Endodermal cell (in vitro differentiated cells): ENCODE data around the gene AKAP13. TPM values are rescaled to one million over a fixed set of nuclear protein-coding genes. Genes with fewer than 3 reads are reported as not detected.

Experiments
- DNase-seq: peaks from one replicate; pipeline ENCODE4 v3.0.0-alpha.2; 2017
- H3K27ac ChIP-seq: 2 replicates; pipeline ENCODE4 v1.5.1; 2013; ENCODE audit warnings: mild to moderate bottlenecking, low read depth, low read length, moderate library complexity
- H3K27me3 ChIP-seq: 2 replicates; pipeline ENCODE4 v1.6.1; 2013; ENCODE audit warnings: mild to moderate bottlenecking, low read length, moderate library complexity; ENCODE audit not compliant: insufficient read depth, control insufficient read depth, poor library complexity, severe bottlenecking
- H3K36me3 ChIP-seq: 2 replicates; pipeline ENCODE4 v1.7.0; 2013; ENCODE audit warnings: mild to moderate bottlenecking, low read length, moderate library complexity; ENCODE audit not compliant: control insufficient read depth, insufficient read depth
- H3K4me1 ChIP-seq: one replicate; pipeline ENCODE4 v1.7.0; 2013; ENCODE audit warnings: low read length; ENCODE audit not compliant: control insufficient read depth, insufficient read depth
- H3K4me3 ChIP-seq: 2 replicates; pipeline ENCODE4 v1.5.1; 2013; ENCODE audit warnings: mild to moderate bottlenecking, low read length, moderate library complexity
- H3K9ac ChIP-seq: 2 replicates; pipeline ENCODE4 v1.6.1; 2013; ENCODE audit warnings: mild to moderate bottlenecking, low read length, moderate library complexity; ENCODE audit not compliant: poor library complexity, severe bottlenecking; ENCODE audit errors: extremely low read depth
- H3K9me3 ChIP-seq: 2 replicates; pipeline ENCODE4 v1.6.1; 2013; ENCODE audit warnings: mild to moderate bottlenecking, low read length, moderate library complexity; ENCODE audit not compliant: control insufficient read depth
- H3K27ac Mint-ChIP-seq: 2 replicates; pipeline ENCODE4 v1.8.0; 2020; ENCODE audit warnings: mixed read lengths
- H3K27me3 Mint-ChIP-seq: 2 replicates; pipeline ENCODE4 v1.8.0; 2021; ENCODE audit warnings: mild to moderate bottlenecking, mixed read lengths; ENCODE audit not compliant: insufficient read depth
- H3K36me3 Mint-ChIP-seq: 2 replicates; pipeline ENCODE4 v1.8.0; 2020; ENCODE audit warnings: low read depth, mixed read lengths
- H3K4me1 Mint-ChIP-seq: 2 replicates; pipeline ENCODE4 v1.8.0; 2020; ENCODE audit warnings: mixed read lengths
- H3K4me3 Mint-ChIP-seq: 2 replicates; pipeline ENCODE4 v1.8.0; 2020; ENCODE audit warnings: mild to moderate bottlenecking, moderate library complexity, mixed read lengths
- H3K9me3 Mint-ChIP-seq: 2 replicates; pipeline ENCODE4 v1.8.0; 2020; ENCODE audit warnings: mild to moderate bottlenecking, mixed read lengths
- CTCF ChIP-seq: fragments of 200-600 bp; sonication (generic); conservative IDR thresholded peaks from 2 replicates; pipeline ENCODE4 v1.5.0; 2021; ENCODE audit warnings: antibody characterized with exemption, mild to moderate bottlenecking
- WGBS, 2 experiments: methylation state at CpG; one replicate each; pipeline versions ENCODE4 v1.1.5 to v1.1.7; 2013; ENCODE audit warnings: missing lambda C conversion rate in 2 of 2, mixed read lengths in 1 of 2; ENCODE audit not compliant: insufficient coverage in 1 of 2, insufficient read length in 1 of 2; 5-methylcytosine and 5-hydroxymethylcytosine counted together
- total RNA-seq, 2 donors: library from RNA; stranded (reverse); fragmentation: NEBNext Ultra II Directional in 1 of 2; extraction: Animal tissue kit (Norgen Biotek cat#: 25700) in 1 of 2; gene quantifications; 2 replicates in 1 of 2; 3 replicates in 1 of 2; pipeline ENCODE4 v1.2.1, GENCODE V29; 2021

Gene AKAP13
- total RNA-seq, 2 donors from 2014 or later, result 115 to 131 TPM

DNA sequence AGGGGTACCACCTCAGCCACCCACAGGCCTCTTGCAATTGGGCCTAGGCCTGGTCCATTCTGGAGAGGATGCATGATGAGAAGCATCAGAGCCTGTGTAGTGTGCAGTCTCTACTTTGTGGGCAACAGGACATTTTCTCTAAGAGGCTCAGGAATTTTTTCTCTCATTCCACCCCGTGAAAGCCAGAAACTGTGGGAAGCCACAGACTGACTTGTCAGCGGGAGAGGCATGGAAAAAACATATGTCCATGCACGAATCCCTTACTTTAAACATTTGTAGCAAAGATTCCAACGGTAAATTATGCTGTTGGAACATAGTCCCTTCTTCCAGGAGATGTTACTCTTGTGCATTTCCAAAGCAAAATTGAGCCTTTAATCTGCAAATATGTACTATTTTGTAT is 217.8 kb downstream of the AKAP13 start:
- H3K4me3 Mint-ChIP-seq, result no peak overlapping the region
- no peaks in the 10 kb centered on the region for H3K27me3 ChIP-seq
- H3K27ac Mint-ChIP-seq, result peak overlapping the region; percentile 85
- H3K36me3 Mint-ChIP-seq, result peaks cover 17% of the 10 kb centered on the region
- H3K27ac ChIP-seq, result peak overlapping the region; percentile 82
- no peak for DNase-seq
- peak overlapping the region; percentile 23 for H3K9ac ChIP-seq
- no peaks in the 10 kb centered on the region for H3K9me3 ChIP-seq
- peaks cover 9% of the 10 kb centered on the region for H3K4me1 Mint-ChIP-seq
- no peaks in the 10 kb centered on the region for H3K9me3 Mint-ChIP-seq
- no peak for TF ChIP-seq CTCF
- peaks cover 9% of the 10 kb centered on the region for H3K4me1 ChIP-seq
- H3K27me3 Mint-ChIP-seq, result no peaks in the 10 kb centered on the region
- 92 to 98% methylated on average over 4 of the region's 4 CpGs for WGBS, 2 experiments
- H3K36me3 ChIP-seq, result peaks cover 70% of the 10 kb centered on the region
- no peak overlapping the region for H3K4me3 ChIP-seq

- Histone ChIP-seq H3K36me3 (peaks cover 70% of the 10 kb centered on the region), H3K9me3 (no peaks in the 10 kb centered on the region), H3K4me1 (peaks cover 9% of the 10 kb centered on the region), H3K9ac (no peak overlapping the region), H3K27me3 (no peaks in the 10 kb centered on the region), H3K27ac (peak overlapping the region; percentile 82), H3K4me3 (no peak overlapping the region)
- Mint-ChIP-seq H3K27me3 (no peaks in the 10 kb centered on the region), H3K4me1 (peaks cover 9% of the 10 kb centered on the region), H3K4me3 (no peak overlapping the region), H3K27ac (peak overlapping the region; percentile 85), H3K9me3 (no peaks in the 10 kb centered on the region), H3K36me3 (peaks cover 19% of the 10 kb centered on the region)
- no peak for TF ChIP-seq CTCF
- DNase-seq, result no peak
- WGBS, 2 experiments, result 80 to 88% methylated on average over 2 to 5 of the region's 5 CpGs
Measured at GRCh38 chr15:85598718-85599398, 218.5 kb downstream of the AKAP13 start.

- peaks cover 9% of the 10 kb centered on the region for H3K4me1 Mint-ChIP-seq
- H3K27me3 ChIP-seq, result no peaks in the 10 kb centered on the region
- peaks cover 69% of the 10 kb centered on the region for H3K36me3 ChIP-seq
- peak overlapping the region; percentile 14 for H3K27ac Mint-ChIP-seq
- H3K4me3 ChIP-seq, result no peak overlapping the region
- H3K9ac ChIP-seq, result no peak overlapping the region
- H3K9me3 Mint-ChIP-seq, result no peaks in the 10 kb centered on the region
- WGBS, 2 experiments, result 80 to 89% methylated on average over 1 of the region's 2 CpGs
- peaks cover 9% of the 10 kb centered on the region for H3K4me1 ChIP-seq
- DNase-seq, result no peak
- H3K4me3 Mint-ChIP-seq, result no peak overlapping the region
- no peak for TF ChIP-seq CTCF
- no peaks in the 10 kb centered on the region for H3K27me3 Mint-ChIP-seq
- peaks cover 17% of the 10 kb centered on the region for H3K36me3 Mint-ChIP-seq
- no peaks in the 10 kb centered on the region for H3K9me3 ChIP-seq
- no peak overlapping the region for H3K27ac ChIP-seq
Measured at GRCh38 chr15:85600001-85600400, 219.6 kb downstream of the AKAP13 start.
